SK-N-MC (cell line): ENCODE results near the gene PCBP3.

Experiments used
- EZH2 ChIP-seq: fragments of 200-600 bp; sonication (generic); IDR thresholded peaks from one replicate; pipeline ENCODE4 v1.6.1; 2017; ENCODE audit warnings: antibody characterized with exemption
- FOXP2 ChIP-seq: optimal IDR thresholded peaks from 2 replicates; pipeline ENCODE3; 2011; ENCODE audit warnings: mild to moderate bottlenecking, moderate library complexity; ENCODE audit not compliant: insufficient read depth; ENCODE audit errors: extremely low read length, control extremely low read depth

GRCh38 chr21:45763074-45763473, 119.5 kb downstream of the PCBP3 start:
- TF ChIP-seq FOXP2 = no peak
- TF ChIP-seq EZH2 = no peak
